AG20443 (cell line): ENCODE data around the gene MAP2K3.
"Not testable (repeated sequence)": the region's sequence is repeated elsewhere in the genome, so short reads cannot be mapped to it uniquely, and the experiment has no call there.

Experiments used
- DNase-seq: peaks from one replicate; pipeline ENCODE4 v3.0.0; 2012; ENCODE audit warnings: low spot score, mixed read lengths

Gene MAP2K3

GRCh38 chr17:21296097-21297025, 11.8 kb downstream of the MAP2K3 start:
- DNase-seq = peak; percentile 41

- peak; percentile 48 for DNase-seq
Measured at GRCh38 chr17:21297026-21297520, 12.6 kb downstream of the MAP2K3 start.

- DNase-seq = no peak
Measured at GRCh38 chr17:21297597-21297996, 13.1 kb downstream of the MAP2K3 start.

- DNase-seq = no peak
Measured at GRCh38 chr17:21298056-21298982, 13.8 kb downstream of the MAP2K3 start.

- DNase-seq = no peak
Measured at GRCh38 chr17:21298983-21299519, 14.5 kb downstream of the MAP2K3 start.

GRCh38 chr17:21299981-21300600, 15.6 kb downstream of the MAP2K3 start:
- DNase-seq = no peak

- no peak for DNase-seq
Measured at GRCh38 chr17:21300601-21301571, 16.4 kb downstream of the MAP2K3 start.

GRCh38 chr17:21301593-21302550, 17.4 kb downstream of the MAP2K3 start:
- peak; percentile 17 for DNase-seq

- DNase-seq = peak; percentile 15
Measured at GRCh38 chr17:21302711-21303425, 18.4 kb downstream of the MAP2K3 start.

- peak; percentile 26 for DNase-seq
Measured at GRCh38 chr17:21303441-21304065, 19.0 kb downstream of the MAP2K3 start.

GRCh38 chr17:21304091-21304490, 19.6 kb downstream of the MAP2K3 start:
- DNase-seq = peak; percentile 12

- not testable (repeated sequence) for DNase-seq
Measured at GRCh38 chr17:21304551-21305151, 20.1 kb downstream of the MAP2K3 start.

GRCh38 chr17:21305431-21306180, 21.1 kb downstream of the MAP2K3 start:
- DNase-seq = not testable (repeated sequence)

- not testable (repeated sequence) for DNase-seq
Measured at GRCh38 chr17:21306611-21307272, 22.2 kb downstream of the MAP2K3 start.

- DNase-seq = not testable (repeated sequence)
Measured at GRCh38 chr17:21307273-21307625, 22.7 kb downstream of the MAP2K3 start.

- not testable (repeated sequence) for DNase-seq
Measured at GRCh38 chr17:21308931-21309381, 24.4 kb downstream of the MAP2K3 start.
